RCC 7860 (cell line): ENCODE data around the gene CEP170B.
"Not testable (repeated sequence)": the region's sequence is repeated elsewhere in the genome, so short reads cannot be mapped to it uniquely, and the experiment has no call there.

Experiments used
- DNase-seq: peaks from one replicate; pipeline ENCODE4 v3.0.0-alpha.2; 2015; ENCODE audit warnings: low spot score
- FAIRE-seq: peaks from 2 replicates; lab custom pipeline; 2012; peaks lifted over from hg19 to GRCh38; lab: Jason Lieb, UNC

The CEP170B gene

GRCh38 chr14:104941508-104942365 is 76.7 kb downstream of the CEP170B start:
- FAIRE-seq, result no peak
- no peak for DNase-seq

DNA sequence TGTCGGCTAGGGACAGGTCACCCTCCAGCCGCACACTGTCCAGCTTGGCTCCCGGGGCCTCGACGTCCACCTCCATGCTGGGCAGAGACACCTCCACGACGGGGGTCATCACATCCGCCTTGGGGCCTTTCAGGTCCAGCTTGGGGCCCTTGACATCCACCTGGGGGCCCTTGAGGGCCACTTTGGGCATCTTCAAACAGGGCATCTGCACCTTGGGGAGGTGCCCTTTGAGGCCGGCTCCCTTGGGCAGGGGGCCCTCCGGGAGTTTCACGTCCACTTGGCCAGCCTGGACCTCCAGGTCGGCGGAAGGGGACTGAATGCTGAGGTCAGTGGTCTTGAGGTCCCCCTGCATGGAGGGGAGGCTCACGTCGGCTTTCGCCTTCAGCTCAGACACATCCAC is 77.5 kb downstream of the CEP170B start:
- FAIRE-seq (no peak), DNase-seq (no peak)

DNA sequence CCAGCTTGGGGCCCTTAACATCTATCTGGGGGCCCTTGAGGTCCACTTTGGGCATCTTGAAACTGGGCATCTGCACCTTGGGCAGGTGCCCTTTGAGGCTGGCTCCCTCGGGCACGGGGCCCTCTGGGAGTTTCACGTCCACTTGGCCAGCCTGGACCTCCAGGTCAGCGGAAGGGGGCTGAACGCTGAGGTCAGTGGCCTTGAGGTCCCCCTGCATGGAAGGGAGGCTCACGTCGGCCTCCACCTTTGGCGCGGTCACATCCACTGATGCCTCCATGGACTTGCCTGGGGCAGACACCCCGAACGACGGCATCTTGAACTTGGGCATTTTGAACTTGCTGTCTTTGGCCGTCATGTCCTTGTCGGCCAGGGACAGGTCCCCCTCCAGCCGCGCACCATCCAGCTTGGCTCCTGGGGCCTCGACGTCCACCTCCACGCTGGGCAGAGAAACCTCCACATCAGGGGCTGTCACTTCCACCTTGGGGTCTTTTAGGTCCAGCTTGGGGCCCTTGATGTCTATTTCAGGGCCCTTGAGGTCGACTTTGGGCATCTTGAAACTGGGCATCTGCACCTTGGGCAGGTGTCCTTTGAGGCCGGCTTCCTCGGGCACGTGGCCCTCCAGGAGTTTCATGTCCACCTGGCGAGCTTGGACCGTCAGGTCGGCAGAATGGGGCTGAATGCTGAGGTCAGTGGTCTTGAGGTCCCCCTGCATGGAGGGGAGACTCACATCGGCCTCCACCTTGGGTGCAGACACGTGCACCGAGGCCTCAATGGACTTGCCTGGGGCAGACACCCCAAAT is 78.3 kb downstream of the CEP170B start:
- FAIRE-seq, DNase-seq: not testable (repeated sequence)

GRCh38 chr14:104944016-104944308 is 78.9 kb downstream of the CEP170B start:
- not testable (repeated sequence) for FAIRE-seq, DNase-seq

DNA sequence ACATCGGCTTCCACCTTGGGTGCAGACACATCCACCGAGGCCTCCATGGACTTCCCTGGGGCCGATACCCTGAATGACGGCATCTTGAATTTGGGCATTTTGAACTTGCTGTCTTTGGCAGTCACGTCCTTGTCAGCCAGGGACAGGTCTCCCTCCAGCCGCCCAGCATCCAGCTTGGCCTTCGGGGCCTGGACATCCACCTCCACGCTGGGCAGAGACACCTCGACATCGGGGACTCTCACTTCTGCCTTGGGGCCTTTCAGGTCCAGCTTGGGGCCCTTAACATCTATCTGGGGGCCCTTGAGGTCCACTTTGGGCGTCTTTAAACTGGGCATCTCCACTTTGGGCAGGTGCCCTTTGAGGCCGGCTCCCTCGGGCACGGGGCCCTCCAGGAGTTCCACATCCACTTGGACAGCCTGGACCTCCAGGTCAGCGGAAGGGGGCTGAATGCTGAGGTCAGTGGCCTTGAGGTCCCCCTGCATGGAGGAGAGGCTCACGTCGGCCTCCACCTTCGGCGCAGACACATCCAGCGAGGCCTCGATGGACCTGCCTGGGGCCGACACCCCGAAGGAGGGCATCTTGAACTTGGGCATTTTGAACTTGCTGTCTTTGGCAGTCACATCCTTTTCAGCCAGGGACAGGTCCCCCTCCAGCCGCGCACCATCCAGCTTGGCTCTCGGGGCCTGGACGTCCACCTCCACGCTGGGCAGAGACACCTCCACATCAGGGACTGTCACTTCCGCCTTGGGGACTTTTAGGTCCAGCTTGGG is 79.6 kb downstream of the CEP170B start:
- FAIRE-seq, DNase-seq: not testable (repeated sequence)

DNA sequence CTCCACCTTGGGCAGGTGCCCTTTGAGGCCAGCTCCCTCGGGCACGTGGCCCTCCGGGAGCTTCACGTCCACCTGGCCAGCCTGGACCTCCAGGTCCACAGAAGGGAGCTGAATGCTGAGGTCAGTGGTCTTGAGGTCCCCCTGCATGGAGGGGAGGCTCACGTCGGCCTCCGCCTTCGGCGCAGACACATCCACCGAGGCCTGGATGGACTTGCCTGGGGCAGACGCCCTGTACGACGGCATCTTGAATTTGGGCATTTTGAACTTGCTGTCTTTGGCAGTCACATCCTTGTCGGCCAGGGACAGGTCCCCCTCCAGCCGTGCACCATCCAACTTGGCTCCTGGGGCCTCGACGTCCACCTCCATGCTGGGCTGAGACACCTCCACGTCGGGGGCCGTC is 80.2 kb downstream of the CEP170B start:
- not testable (repeated sequence) for DNase-seq, FAIRE-seq
